GM13977 (cell line): ENCODE data around the gene FPR2.

Source experiments
- DNase-seq: peaks from one replicate; pipeline ENCODE4 v3.0.0; 2012; ENCODE audit warnings: low spot score
- CTCF ChIP-seq: IDR thresholded peaks from 2 replicates; pipeline ENCODE4 v1.5.1; 2012; ENCODE audit warnings: mild to moderate bottlenecking, control low read depth; ENCODE audit not compliant: insufficient read depth; ENCODE audit errors: extremely low read depth, missing control alignments
- in situ Hi-C: fragments of 300-500 bp; cut with MboI; formaldehyde crosslinking; loops from one replicate; pipeline ENCODE4 v1.12.0; 2022; ENCODE audit warnings: low sequenced_read_pairs, low pct_unique_long_range_greater_than_20kb, mixed read lengths, inconsistent platforms; ENCODE audit not compliant: unreplicated experiment

The FPR2 gene

DNA sequence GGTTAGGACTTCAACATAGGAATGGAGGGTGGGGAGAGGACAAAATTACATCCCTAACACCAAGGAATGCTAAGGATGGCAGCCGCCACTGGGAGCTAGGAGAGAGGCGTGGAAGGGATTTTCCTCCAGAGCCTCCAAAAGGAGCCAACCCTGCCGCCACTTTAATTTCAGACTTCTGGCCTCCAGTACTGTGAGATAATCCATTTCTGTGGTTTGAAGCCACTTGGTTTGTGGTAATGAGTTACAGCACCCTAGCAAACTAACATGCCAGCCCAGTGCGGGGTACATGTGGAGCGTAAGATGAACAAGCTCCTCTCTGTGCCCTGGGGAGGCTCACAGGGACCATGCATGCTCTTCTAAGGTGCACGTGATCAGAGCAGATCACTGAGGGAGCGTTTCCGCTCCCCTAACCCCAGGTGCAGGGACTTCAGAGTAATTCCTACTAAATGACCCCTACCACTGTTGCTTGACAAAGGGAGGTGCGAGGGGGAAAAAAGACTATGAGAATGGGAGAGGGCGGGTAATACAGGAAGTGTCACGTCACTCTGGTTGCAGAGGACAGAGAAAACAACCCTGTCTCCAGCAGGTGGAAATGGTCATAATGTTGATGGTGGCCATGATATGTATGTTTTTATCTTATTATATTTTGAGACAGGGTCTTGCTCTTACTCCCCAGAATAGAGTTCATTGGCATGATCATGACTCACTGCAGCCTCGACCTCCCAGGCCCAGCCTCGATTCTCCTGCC, 21.3 kb upstream of the FPR2 start:
- in situ Hi-C loops: no loop called here
- DNase-seq: no peak

DNA sequence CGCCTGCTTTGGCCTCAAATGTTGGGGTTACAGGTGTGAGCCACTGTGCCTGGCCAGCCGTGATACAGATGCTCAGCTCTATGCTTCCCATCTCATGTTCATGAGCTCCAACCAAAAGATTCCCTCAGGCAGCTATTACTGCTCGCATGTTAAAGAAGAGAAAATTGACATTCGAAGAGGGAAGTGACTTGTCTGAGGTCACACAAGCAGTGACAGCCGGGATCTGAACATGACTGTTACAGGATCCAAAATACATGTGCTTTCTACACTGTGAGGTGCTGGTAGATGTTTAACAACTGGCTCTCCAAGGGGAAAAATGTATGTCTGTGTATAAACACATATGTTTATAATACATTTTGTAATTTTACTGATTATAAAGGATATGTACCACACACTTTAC, 20.6 kb upstream of the FPR2 start:
- no peak for DNase-seq
- TF ChIP-seq CTCF: no peak
- in situ Hi-C loops: no loop called here

More for the DNA sequence above, 21.3 kb upstream of the FPR2 start:
- TF ChIP-seq CTCF: no peak

GRCh38 chr19:51742789-51743188, 18.2 kb upstream of the FPR2 start:
- no peak for DNase-seq
- in situ Hi-C loops: no loop called here
- no peak for TF ChIP-seq CTCF

DNA sequence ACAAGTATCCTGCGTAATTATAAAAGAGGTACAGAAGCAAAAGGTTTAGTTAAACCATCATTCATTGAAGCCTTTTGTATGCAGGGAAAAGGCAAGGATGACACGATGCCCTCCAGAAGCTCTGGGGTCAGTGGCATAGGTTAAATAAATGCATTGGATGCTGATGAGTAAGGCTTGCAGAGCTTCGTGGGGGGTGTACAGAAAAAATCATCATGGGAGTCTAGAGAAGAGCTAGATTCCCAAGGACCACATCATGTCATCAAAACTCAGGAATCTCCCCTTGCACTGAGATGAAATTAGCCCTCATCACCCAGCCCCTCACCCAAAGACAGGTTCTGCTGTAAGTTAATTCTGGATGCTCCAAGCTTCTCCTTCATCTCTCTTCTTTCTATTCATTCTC, 17.6 kb upstream of the FPR2 start:
- no peak for DNase-seq
- in situ Hi-C loops: no loop called here

GRCh38 chr19:51746731-51747130, 14.2 kb upstream of the FPR2 start:
- DNase-seq: no peak
- in situ Hi-C loops: no loop called here
- TF ChIP-seq CTCF: no peak

More for the DNA sequence above, 17.6 kb upstream of the FPR2 start:
- no peak for TF ChIP-seq CTCF

- no peak for DNase-seq
- TF ChIP-seq CTCF: no peak
- in situ Hi-C loops: no loop called here
Measured at GRCh38 chr19:51749979-51750378, 11.0 kb upstream of the FPR2 start.
